ENCODE data around the gene ZC3H12D.

Gene ZC3H12D

GRCh38 chr6:149425224-149425623 lies 59.6 kb downstream of the ZC3H12D start (continued):
- no peak for TF ChIP-seq INSM2 (tag by site-specific recombination; IDR thresholded peaks at IDR 0.05)
- TF ChIP-seq ZFHX2 (tag by site-specific recombination; conservative IDR thresholded peaks at IDR 0.05) = no peak
- TF ChIP-seq ZNF529 (tag by site-specific recombination; IDR thresholded peaks at IDR 0.05; ENCODE audit: insufficient replicate concordance) = no peak
- TF ChIP-seq ZNF280C (tag by site-specific recombination; IDR thresholded peaks at IDR 0.05) = no peak
- TF ChIP-seq ZNF449 (tag by site-specific recombination; IDR thresholded peaks at IDR 0.05) = no peak

- no peaks in the 10 kb centered on the region for H3K36me3 ChIP-seq (ENCODE audit: control insufficient read depth in 2 of 2, insufficient read depth in 1 of 2, low read length in 2 of 2)
- CTCF ChIA-PET = interaction anchor here (0.7 to 1.6 kb wide), 6 partner anchors 8 to 398 kb away, joined by 3 to 19 read pairs (median 4); no protein-coding TSS in a partner anchor
- TF ChIP-seq ZXDB (tag by site-specific recombination; IDR thresholded peaks at IDR 0.05) (no peak), ZNF2 (tag by site-specific recombination; IDR thresholded peaks at IDR 0.05) (no peak), ZNF585B (tag by site-specific recombination; IDR thresholded peaks at IDR 0.05) (no peak), ZSCAN4 (tag by site-specific recombination; IDR thresholded peaks at IDR 0.05) (no peak), ZNF488 (tag by site-specific recombination; IDR thresholded peaks at IDR 0.05) (no peak), ZSCAN18 (tag by site-specific recombination; IDR thresholded peaks at IDR 0.05) (no peak), ZNF776 (tag by site-specific recombination; IDR thresholded peaks at IDR 0.05; ENCODE audit: borderline replicate concordance) (no peak), PBX3 (CRISPR knock-in tag; IDR thresholded peaks at IDR 0.05) (no peak), ZNF335 (tag by site-specific recombination; conservative IDR thresholded peaks at IDR 0.05) (no peak), ZNF707 (tag by site-specific recombination; IDR thresholded peaks at IDR 0.05) (no peak), ZNF132 (tag by site-specific recombination; IDR thresholded peaks at IDR 0.05; ENCODE audit: borderline replicate concordance) (no peak), ZNF677 (tag by site-specific recombination; IDR thresholded peaks at IDR 0.05) (no peak), SALL2 (tag by site-specific recombination; IDR thresholded peaks at IDR 0.05; ENCODE audit: borderline replicate concordance) (no peak), ZNF623 (tag by site-specific recombination; IDR thresholded peaks at IDR 0.05) (no peak), ZNF266 (tag by site-specific recombination; IDR thresholded peaks at IDR 0.05; ENCODE audit: low read depth) (no peak), KLF1 (tag by site-specific recombination; IDR thresholded peaks at IDR 0.05) (no peak), ZNF426 (tag by site-specific recombination; IDR thresholded peaks at IDR 0.05) (no peak), GFI1B (tag by site-specific recombination; IDR thresholded peaks at IDR 0.05) (no peak), ZNF501 (tag by site-specific recombination; IDR thresholded peaks at IDR 0.05) (no peak), ZNF692 (tag by site-specific recombination; IDR thresholded peaks at IDR 0.05) (no peak)
- no peak overlapping the region for H3K27ac ChIP-seq (ENCODE audit: extremely low read depth, low read depth, low read length)
- no peak overlapping the region for H3K4me3 ChIP-seq (ENCODE audit: low read depth, low read length)
- H3K4me1 ChIP-seq (ENCODE audit: control insufficient read depth, insufficient read depth, low read length) = 0 out of 2 replicates have a peak, but pooled peaks cover 2% of the 10 kb centered on the region
- POLR2A ChIA-PET = interaction anchor here (0.7 kb wide), 1 partner anchor 106 kb away, joined by 3 read pairs; the partner anchor contains the start of gene TAB2
- H3K9me3 ChIP-seq (ENCODE audit: control insufficient read depth, insufficient read depth, low read depth, low read length) = no peaks in the 10 kb centered on the region
These were observed 60.8 kb downstream of the ZC3H12D start for GRCh38 chr6:149423964-149424440.

Data from HEK293 (cell line).